Thyroid gland (tissue), 4 donors: ENCODE results near the gene ACP7. TPM values are rescaled to one million over a fixed set of nuclear protein-coding genes. Genes with fewer than 3 reads are reported as not detected.
"Not testable (repeated sequence)": the region's sequence is repeated elsewhere in the genome, so short reads cannot be mapped to it uniquely, and the experiment has no call there.

Experiments
- DNase-seq, 2 donors: peaks; one replicate each; pipeline ENCODE4 v3.0.0-alpha.2; 2019
- H3K27ac ChIP-seq, 3 donors: fragments of 200-600 bp; sonication (generic); 1 replicate in 2 of 3; 2 replicates in 1 of 3; pipeline ENCODE4 v1.5.1; 2016 to 2019; ENCODE audit warnings: mild to moderate bottlenecking in 1 of 3, moderate library complexity in 1 of 3
- H3K27me3 ChIP-seq: fragments of 200-600 bp; sonication (generic); one replicate; pipeline ENCODE4 v1.5.1; 2019
- H3K36me3 ChIP-seq, 2 donors: fragments of 200-600 bp; sonication (generic); one replicate each; pipeline ENCODE4 v1.5.1; 2016 to 2019
- H3K4me1 ChIP-seq, 2 donors: fragments of 200-600 bp; sonication (generic); one replicate each; pipeline ENCODE4 v1.5.1; 2017 to 2019
- H3K4me3 ChIP-seq, 3 donors: fragments of 200-600 bp; sonication (generic); replicated peaks in 1 of 3; 1 replicate in 2 of 3; 2 replicates in 1 of 3; pipeline ENCODE4 v1.5.1; 2016; ENCODE audit warnings: mild to moderate bottlenecking in 1 of 3
- H3K9me3 ChIP-seq: fragments of 200-600 bp; sonication (generic); one replicate; pipeline ENCODE4 v1.5.1; 2017
- POLR2A ChIP-seq, 2 donors: fragments of 450-650 bp; IDR thresholded peaks; one replicate each; pipeline ENCODE4 v1.6.1; 2017; ENCODE audit warnings: antibody characterized with exemption in 2 of 2, mild to moderate bottlenecking in 2 of 2, moderate library complexity in 1 of 2
- WGBS, 2 donors: methylation state at CpG; one replicate each; pipeline ENCODE4 v1.1.5; 2017; 5-methylcytosine and 5-hydroxymethylcytosine counted together
- intact Hi-C: fragments of 100-400 bp; cut with DNase I; formaldehyde crosslinking; loops from one replicate; pipeline ENCODE4 v1.15.1; 2023
- total RNA-seq, 4 donors: library from RNA; depleted of rRNA; stranded (reverse); fragments of >200 nt; gene quantifications; one replicate each; pipeline ENCODE4 v1.2.3, GENCODE V29; 2016
- TF ChIP-seq, protein P1 (sequence below), 6 experiments: fragments of 200-600 bp in 3 of 6; fragments of 450-650 bp in 3 of 6; sonication (generic) in 3 of 6; IDR thresholded peaks; one replicate each; pipeline ENCODE4 v1.5.1; 2016 to 2019; ENCODE audit warnings: antibody characterized with exemption in 6 of 6, mild to moderate bottlenecking in 2 of 6, inconsistent platforms in 1 of 6, moderate library complexity in 1 of 6

ACP7 gene
- total RNA-seq, 4 donors from 2014 or later, result 0.22 TPM; not detected in 3

DNA sequence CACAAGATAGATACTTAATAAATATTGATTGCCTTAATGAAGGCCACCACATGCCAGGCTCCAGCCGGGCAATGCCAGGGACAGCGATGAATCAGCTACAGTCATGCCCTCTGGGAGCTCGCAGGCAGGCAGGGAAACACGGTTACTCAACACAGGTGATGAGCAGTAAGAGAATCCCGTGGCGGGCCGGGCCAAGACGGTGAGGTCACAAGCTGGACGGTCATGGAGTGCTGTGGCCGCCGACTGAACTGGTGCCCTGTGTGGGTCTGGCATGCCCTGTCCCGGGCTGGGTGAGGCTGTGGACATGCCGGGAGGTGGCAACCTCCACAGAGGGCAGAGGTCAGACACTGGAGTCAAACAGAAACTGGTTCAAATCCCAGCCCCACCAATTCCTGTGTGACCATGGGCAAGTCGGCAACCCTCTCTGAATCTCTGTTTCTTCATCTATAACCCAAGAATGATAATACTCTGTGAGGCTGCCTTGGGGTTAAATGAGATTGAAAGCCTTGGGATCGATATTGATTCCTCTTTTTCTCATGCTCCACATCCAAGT, 28.2 kb downstream of the ACP7 start:
- no peak overlapping the region for H3K4me3 ChIP-seq
- intact Hi-C loops, result no loop called here
- H3K27ac ChIP-seq, result no peak overlapping the region
- no peaks in the 10 kb centered on the region for H3K27me3 ChIP-seq
- H3K9me3 ChIP-seq, result no peaks in the 10 kb centered on the region
- DNase-seq, result no peak
- H3K36me3 ChIP-seq, result no peaks in the 10 kb centered on the region
- WGBS, 2 donors, result 85 to 94% methylated on average over 5 to 15 of the region's 15 CpGs
- TF ChIP-seq POLR2A (IDR thresholded peaks at IDR 0.05), result no peak
- TF ChIP-seq, protein P1, sequence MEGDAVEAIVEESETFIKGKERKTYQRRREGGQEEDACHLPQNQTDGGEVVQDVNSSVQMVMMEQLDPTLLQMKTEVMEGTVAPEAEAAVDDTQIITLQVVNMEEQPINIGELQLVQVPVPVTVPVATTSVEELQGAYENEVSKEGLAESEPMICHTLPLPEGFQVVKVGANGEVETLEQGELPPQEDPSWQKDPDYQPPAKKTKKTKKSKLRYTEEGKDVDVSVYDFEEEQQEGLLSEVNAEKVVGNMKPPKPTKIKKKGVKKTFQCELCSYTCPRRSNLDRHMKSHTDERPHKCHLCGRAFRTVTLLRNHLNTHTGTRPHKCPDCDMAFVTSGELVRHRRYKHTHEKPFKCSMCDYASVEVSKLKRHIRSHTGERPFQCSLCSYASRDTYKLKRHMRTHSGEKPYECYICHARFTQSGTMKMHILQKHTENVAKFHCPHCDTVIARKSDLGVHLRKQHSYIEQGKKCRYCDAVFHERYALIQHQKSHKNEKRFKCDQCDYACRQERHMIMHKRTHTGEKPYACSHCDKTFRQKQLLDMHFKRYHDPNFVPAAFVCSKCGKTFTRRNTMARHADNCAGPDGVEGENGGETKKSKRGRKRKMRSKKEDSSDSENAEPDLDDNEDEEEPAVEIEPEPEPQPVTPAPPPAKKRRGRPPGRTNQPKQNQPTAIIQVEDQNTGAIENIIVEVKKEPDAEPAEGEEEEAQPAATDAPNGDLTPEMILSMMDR (IDR thresholded peaks at IDR 0.05), result no peak
- H3K4me1 ChIP-seq, result no peaks in the 10 kb centered on the region

DNA sequence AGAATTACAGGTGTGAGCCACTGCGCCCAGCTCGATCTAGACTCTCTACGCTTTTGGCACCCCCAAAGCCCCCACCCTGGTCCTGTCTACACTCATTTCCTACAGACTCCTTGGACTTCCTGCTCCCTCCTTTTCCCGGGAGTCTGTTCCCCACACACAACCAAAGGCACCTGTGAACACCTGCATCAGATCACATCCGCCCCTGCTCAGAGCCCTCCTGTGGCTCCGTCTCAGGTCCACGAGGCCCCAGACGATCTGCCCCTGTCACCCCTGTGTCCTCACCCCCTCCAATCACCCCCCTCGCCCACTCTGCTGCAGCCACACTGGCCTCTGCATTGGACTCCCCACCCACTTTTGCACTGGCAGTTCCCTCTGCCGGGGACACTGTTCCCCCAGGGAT, 29.0 kb downstream of the ACP7 start:
- H3K27ac ChIP-seq, result no peak overlapping the region
- H3K4me3 ChIP-seq, result no peak overlapping the region
- no peaks in the 10 kb centered on the region for H3K4me1 ChIP-seq
- no peak for DNase-seq
- no peak for TF ChIP-seq POLR2A (IDR thresholded peaks at IDR 0.05)
- TF ChIP-seq, protein P1 (IDR thresholded peaks at IDR 0.05), result no peak
- no peaks in the 10 kb centered on the region for H3K9me3 ChIP-seq
- WGBS, 2 donors, result 77 to 79% methylated on average over 10 of the region's 10 CpGs
- no peaks in the 10 kb centered on the region for H3K36me3 ChIP-seq
- no peaks in the 10 kb centered on the region for H3K27me3 ChIP-seq
- intact Hi-C loops, result no loop called here

GRCh38 chr19:39115105-39115847, 31.1 kb downstream of the ACP7 start:
- no peak for TF ChIP-seq POLR2A (IDR thresholded peaks at IDR 0.05)
- TF ChIP-seq, protein P1 (IDR thresholded peaks at IDR 0.05), result no peak
- no peak overlapping the region for H3K27ac ChIP-seq

GRCh38 chr19:39117023-39117422, 32.9 kb downstream of the ACP7 start:
- H3K27me3 ChIP-seq, intact Hi-C loops, H3K27ac ChIP-seq, H3K36me3 ChIP-seq, H3K4me3 ChIP-seq, H3K9me3 ChIP-seq, DNase-seq, H3K4me1 ChIP-seq: not testable (repeated sequence)
- WGBS, 2 donors, result 82 to 88% methylated on average over 8 of the region's 8 CpGs

More at GRCh38 chr19:39115105-39115847, 31.1 kb downstream of the ACP7 start:
- no peaks in the 10 kb centered on the region for H3K4me1 ChIP-seq
- H3K27me3 ChIP-seq, result no peaks in the 10 kb centered on the region
- no peaks in the 10 kb centered on the region for H3K36me3 ChIP-seq
- no peaks in the 10 kb centered on the region for H3K9me3 ChIP-seq
- H3K4me3 ChIP-seq, result no peak overlapping the region
- no peak for DNase-seq
- WGBS, 2 donors, result 84 to 87% methylated on average over 11 of the region's 11 CpGs
- intact Hi-C loops, result no loop called here

DNA sequence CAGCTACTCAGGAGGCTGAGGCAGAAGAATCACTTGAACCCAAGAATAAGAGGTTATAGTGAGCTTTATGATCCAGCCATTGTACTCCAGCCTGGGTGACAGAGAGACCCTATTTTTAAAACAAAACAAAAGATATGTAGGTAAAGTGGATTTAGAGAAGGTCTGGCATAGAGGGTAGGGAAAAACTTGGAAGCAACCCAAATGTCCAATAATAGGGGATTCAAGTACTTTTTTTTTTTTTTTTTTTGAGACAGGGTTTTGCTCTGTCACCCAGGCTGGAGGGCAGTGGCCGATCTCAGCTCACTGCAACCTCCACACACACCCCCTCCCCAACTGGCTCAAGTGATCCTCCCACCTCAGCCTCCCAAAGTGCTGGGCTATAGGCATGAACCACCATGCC, 35.7 kb downstream of the ACP7 start:
- no peaks in the 10 kb centered on the region for H3K9me3 ChIP-seq
- H3K4me3 ChIP-seq, result no peak overlapping the region
- H3K36me3 ChIP-seq, result no peaks in the 10 kb centered on the region
- intact Hi-C loops, result loop anchor here (2.0 kb wide), 1 partner anchor 209 kb away; no protein-coding TSS in a partner anchor
- no peak for DNase-seq
- no peak overlapping the region for H3K27ac ChIP-seq
- 35 to 56% methylated on average over 1 of the region's 1 CpG for WGBS, 2 donors
- H3K27me3 ChIP-seq, result no peaks in the 10 kb centered on the region
- TF ChIP-seq POLR2A (IDR thresholded peaks at IDR 0.05), result no peak
- TF ChIP-seq, protein P1 (IDR thresholded peaks at IDR 0.05), result no peak
- peaks cover 0 to 1% of the 10 kb centered on the region in 2 donors for H3K4me1 ChIP-seq
